ENCODE data around the gene SYT9. TPM values are rescaled to one million over a fixed set of nuclear protein-coding genes. Genes with fewer than 3 reads are reported as not detected.

SYT9 gene
- total and polyA plus RNA-seq, 9 of the 15 experiments (the other 6 are each of a cell fraction or from before 2014, with no cell fraction given): 0.01 TPM; not detected in 8

GRCh38 chr11:7490054-7490453 is 238.3 kb downstream of the SYT9 start (continued):
- TF ChIP-seq REST (IDR thresholded peaks at IDR 0.05; ENCODE audit: borderline replicate concordance): no peak
- TF ChIP-seq REST (CRISPR knock-in tag; IDR thresholded peaks at IDR 0.05; ENCODE audit: low read depth): no peak
- no peak for TF ChIP-seq ELK1 (CRISPR knock-in tag; IDR thresholded peaks at IDR 0.05)
- no peak for TF ChIP-seq ZNF24 (IDR thresholded peaks at IDR 0.05)
- TF ChIP-seq MGA (IDR thresholded peaks at IDR 0.05): no peak
